NCI-H2081 treated with DMSO at 0.1 percent for 48 hours (cell line): Measurements from ENCODE around the gene VPS37C.

ENCODE experiments used
- DNase-seq: peaks from one replicate; lab custom pipeline; 2025; lab: John Stamatoyannopoulos, UW

VPS37C gene

DNA sequence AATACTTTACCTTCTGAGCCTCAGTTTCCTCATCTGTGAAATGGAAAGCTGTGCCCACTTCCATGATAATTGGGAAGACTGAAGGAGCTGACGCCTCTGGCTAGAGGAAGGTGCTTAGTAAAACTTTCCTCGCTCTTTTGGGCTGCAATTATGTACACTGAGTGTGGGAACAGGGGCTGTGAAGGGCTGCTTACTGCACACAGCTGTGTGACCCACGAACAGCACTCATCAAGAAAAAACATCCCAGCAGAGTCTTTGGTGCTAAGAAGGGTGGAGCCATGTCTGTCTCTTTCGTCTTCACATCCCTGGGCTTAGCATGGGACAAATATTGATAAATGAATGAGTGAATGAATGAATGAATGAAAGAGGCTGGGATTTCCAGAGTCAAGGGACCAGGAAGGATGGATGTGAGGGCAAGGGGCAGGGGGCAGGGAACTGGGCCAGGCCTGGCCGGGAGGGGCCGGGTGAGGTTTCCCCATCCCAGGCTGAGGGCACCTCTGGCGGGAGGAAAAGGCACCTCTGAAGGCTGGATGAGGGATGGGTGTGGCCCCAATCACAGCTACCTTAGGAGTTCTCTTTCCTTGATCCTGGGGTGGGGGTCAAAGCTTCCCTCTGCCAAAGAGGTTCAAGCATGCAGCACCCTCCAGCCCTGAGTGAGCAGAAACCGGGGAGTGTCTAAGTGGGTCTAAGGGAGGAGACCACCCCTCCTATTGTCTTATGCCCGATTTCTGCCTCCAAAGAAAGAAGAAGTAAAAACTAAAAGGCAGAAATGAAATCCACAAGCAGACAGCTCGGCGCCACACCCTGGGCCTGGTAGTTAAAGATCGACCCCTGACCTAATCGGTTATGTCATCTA is 68.1 kb downstream of the VPS37C start:
- DNase-seq: no peak

DNA sequence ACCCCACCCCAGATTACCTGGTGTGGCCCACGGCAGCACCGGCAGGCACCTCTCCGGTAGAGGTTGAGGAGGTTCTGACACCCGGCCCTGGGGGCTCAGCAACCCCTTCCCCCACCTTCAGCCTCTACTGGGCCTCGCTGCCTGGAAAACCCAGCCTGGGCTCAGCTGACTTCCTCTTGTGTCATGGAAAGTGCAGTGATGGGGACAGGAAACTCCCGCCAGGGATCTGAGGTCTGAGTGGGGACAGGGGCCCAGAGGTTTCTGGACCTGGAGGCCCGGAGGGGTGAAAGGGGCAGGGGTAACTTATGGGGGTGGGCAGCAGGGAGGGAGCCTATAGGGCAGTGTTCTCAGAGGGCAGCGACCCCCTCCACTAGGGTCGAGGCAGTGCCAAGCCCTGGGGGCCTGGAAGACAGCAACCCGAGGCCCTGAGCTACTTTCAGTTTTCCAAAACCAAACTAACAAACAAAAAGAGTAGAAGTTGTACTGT is 68.9 kb downstream of the VPS37C start:
- no peak for DNase-seq

DNA sequence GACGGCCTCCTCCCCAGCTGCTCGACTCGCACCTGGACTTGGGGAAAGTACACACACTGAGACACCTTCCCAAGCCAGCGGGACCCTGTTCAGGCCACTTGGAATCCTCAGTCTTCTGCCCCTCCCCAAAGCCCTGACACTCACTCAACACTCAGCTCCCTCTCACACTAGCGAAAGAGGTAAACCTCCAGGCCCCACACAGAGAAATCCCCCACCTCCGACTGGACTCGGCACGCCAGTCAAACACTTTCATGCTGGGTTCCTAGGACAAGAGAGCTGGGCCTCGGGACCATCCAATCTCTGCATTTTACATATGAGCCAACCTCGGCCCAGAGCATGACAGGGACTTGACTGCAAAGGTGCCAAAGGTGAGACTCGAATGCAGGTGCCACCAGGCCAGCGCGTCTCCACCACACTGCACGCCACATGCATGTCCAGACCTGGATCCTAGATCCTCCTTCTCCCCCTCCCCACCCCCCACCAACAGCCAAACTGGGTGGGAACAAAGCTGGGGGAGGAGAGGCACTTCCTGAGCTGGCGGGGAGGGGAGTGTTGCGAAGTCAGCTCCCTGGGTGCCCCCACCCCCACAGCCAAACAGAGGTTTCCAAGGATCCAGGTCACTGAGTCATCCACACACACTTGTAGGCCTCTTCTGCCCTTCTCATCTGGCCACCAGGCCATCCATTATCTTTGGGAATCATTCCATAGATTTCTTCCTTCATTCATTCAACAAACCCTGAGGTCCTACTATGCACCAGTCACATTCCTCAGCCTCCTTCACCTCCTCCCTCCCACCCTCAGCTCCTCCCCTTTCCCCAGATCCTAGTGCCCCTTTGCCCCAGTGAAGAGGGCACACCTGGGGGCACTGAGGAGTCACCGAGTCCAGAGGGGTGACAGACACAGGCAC is 69.6 kb downstream of the VPS37C start:
- DNase-seq: no peak

DNA sequence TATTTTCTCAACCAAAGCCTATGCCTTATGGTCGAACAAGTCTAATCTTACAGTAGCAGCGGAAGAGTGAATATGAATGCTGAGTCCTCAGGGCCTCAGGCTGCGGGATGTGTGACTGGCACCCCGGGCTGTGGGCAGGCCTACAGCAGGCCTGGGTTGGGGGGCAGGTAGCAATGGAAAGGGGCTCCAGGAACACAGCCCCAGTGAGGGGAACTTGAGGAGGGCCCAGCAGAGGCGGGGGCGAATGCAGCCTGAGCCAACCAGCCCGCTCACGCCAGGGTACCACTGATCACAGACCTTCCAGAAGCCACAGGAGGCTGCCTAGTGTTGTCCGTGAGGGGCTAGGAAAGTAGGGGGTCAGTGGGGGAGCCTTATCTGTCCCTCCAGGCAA is 70.2 kb downstream of the VPS37C start:
- no peak for DNase-seq

DNA sequence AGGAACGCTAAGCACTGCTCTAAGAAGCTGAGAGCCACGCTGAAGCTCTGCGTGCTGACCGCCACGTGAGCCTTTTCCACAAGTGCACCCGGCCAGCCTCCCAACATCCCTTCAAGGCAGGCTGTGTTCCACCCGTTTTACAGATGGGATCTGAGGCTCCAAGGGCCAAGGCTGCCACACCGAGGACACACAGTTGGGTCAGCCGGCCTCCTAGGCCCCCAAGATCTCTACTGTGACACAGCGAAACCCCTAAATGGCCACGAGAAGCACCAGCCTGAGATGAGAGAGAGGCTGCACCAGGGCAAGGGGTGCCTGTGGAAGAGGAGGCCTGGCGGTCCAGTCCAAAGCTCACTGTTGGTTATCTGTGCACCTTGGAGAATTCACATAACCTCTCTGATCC is 70.7 kb downstream of the VPS37C start:
- DNase-seq: no peak

DNA sequence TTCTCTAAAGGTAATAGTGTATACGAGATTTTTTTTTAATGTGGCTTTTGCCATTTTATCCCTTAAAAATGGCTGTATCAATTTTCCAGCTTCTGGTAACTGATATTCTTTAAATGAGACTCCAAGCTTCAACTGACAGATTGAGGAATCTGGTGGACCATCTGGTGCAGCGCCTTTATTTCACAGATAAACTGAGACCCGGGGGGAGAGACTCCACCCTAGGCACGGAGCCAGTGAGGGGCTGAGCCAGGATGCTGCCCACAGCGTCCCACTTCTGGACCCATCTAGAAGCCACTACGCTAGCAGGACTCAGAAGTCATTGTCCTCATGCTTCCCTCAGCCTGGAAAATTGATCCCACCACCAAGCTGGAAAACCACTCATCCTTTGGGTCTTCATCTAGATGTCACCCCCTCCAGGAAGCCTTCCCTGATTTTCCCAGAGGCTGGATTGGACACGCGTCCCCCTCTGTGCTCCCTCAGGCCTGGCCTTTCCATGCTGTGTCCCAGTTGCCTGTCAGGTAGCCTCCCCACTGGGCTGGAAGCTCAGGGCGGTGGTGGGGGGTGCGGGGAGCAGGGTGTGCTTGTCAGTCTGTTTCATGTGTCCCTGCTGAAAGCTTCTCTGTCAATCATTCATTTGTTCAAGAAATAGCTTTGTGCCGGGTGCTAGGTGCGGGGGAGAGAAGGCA is 71.3 kb downstream of the VPS37C start:
- DNase-seq: no peak

DNA sequence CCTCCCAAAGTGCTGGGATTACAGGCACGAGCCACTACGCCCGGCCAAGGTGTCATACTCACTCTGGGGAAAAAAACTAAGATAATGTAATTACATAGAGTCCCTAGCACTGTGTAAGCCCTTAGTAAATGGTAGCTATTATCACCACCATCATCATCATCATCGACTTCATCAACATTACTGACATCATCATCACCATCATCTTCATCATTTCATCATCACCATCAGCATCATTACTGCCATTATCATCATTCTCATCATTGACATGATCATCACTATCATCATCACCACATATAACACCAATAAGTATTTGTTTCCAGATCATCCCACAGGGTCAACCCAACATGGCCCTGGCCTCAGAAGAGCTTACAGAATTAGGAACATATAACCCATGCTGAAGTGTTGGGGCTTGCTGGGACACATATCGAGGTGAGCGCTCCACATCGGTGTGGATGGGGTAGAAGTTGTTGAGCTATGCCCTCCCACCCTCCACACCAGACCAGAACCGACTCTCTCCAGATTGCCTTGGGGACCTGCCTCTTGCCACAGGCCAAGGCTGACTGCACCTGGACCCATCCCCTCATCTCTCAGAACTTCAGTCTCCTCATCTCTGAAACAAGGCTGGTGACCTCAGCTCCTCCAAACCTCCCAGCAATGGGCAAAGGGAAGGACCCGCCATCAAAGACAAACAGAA is 73.7 kb downstream of the VPS37C start:
- DNase-seq: no peak

DNA sequence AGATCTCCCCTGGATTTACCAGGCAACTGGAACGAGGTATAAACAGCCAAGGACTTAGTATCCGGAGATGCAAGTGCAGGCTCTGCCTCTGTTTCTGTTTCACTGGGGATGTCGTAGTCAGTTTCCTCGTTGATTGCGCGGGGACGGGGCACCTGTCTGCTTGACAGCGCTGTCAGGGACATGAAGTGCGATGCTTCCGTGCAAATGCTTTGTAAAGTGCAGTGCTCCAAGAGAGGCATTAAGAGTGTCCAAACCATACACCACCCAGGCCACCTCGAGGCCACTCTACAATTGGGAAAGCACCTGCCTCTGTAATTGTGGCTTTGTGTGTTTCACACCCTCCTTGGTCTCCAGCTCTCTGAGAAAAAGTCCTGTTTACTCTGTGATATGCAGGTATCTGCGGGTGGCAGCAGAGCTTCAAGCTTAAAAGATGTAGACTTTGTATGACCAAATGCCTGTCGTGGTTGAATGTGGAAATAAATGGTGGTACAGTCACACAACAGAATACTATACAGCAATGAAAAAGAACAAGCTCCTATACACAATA is 77.6 kb downstream of the VPS37C start:
- DNase-seq: no peak

DNA sequence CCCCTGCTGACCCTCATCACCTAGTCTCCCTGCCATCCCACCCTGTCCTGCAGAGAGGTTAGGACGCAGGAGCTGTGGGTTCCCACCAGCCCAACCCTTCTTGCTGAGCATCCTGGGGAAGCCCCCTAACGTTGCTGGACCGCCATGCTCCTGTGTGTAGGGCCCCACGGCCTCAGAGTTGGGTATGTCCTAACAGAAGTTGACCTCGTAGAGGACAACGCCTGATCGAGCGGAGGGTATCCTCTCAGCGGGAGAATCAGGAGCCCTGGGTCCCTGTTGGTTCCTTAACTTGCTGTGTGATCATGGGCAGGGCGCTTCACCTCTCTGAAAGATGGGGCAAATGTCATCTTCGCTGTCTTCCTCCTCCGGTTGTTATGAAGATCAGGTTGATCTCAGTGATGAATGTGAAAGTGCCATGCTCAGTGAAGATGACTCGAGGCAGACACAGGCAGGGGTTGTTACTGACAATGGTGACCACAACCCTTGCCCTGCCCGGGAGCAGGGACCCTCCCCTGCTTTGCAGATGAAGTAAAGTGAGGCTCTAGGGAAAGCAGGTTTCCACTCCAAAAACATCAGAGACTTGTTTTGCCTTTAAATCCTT is 78.2 kb downstream of the VPS37C start:
- no peak for DNase-seq

DNA sequence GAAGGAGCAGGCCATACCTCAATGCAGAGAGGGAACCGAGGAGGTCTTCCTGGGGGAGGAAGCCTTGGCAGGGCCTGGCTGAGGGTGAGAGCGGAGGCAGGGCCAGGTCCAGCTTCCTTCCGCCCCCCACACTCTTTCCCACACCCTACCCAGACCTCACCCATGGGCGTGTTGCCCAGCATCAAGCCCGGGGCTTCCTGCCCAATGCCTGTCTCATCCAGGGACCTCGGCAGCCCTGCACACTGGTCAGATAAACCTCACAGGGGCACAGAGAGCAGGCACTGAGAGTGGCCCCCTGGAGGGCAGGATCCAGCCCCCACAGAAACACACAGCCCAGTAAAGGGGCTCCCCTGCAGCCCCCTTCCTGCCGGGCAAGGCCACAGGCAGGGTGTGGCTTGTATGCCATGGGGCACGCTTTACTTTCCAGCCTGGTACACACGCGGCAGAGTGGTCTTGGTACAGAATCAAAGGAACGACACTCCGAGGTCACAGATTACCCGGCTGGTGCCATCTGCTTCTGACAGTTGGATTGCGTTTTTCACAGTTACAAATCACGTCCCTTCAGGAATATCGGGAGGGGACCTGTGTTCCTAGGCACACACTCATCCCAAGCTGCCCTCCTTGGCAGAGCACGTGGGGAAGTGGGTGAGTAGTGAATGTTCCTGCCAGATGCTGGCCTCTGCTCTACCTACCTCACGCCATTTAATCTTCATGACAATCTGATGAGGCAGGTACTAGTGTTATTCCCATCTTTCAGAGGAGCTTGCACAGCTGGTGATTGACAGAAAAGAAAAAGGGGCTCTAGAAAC is 79.0 kb downstream of the VPS37C start:
- no peak for DNase-seq

DNA sequence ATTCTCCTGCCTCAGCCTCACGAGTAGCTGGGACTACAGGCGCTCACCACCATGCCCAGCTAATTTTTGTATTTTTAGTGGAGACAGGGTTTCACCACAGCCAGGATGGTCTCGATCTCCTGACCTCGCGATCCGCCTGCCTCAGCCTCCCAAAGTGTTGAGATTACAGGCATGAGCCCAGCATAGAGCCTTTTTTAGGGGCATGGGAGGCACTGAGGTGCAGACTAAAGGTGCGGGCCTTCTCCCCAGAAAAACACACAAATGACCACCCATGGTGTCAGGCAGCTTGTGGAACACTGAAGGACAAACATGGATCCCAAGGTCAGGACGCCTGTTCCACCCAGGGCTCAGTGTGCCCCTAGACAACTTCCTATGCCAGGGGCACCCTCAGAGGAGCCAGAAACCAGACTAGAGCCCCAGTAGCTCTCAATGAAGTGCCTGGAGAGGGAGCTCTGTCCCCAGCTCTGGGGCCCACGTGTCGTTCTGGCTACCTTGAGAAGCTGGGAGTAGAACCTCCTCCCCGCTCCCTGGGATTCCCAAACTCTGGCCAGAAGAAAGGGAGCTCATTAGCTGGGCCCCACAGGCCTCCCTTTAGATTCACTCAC is 80.1 kb downstream of the VPS37C start:
- DNase-seq: no peak

DNA sequence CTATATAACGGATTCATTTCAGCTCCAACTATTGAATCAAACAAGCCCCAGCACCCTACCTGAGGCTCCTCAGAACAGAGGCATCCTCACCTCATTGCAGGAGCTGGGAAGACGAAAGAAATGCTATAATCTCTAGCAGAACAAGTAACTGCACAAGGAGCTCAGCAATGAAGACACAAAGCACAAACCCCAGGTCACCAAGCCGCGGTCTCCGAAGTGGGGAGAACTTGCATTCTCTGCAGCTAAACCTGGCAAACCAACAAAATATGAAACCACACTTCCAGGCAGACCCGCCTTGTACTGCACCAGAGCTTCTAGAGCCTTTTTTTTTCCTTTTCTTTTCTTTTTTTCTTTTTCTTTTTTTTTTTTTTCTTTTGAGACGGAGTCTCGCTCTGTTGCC is 80.7 kb downstream of the VPS37C start:
- DNase-seq: no peak
